HepG2 (cell line): ENCODE measurements around the gene EVI5. TPM values are rescaled to one million over a fixed set of nuclear protein-coding genes. Genes with fewer than 3 reads are reported as not detected.

ENCODE experiments used
- ATAC-seq: fragments of 200-7000 bp; cut with Tn5 transposase; 3 replicates; pipeline ENCODE4 v1.9.1; 2020; ENCODE audit warnings: mild to moderate bottlenecking, moderate library complexity
- BruUV-seq: library from RNA; stranded (reverse); fragments of 400-500 nt; replicated peaks from 2 replicates; lab custom pipeline; 2021; lab: Mats Ljungman, UMichigan
- CTCF ChIA-PET: fragments of 300-600 bp; formaldehyde crosslinking; extraction: SDS; loops from one replicate; lab custom pipeline; 2021; ENCODE audit warnings: low total read pairs, inconsistent platforms, low intra/inter-chr PET ratio; lab: Yijun Ruan, JAX
- POLR2A ChIA-PET: fragments of 350-600 bp; sonication (Branson Sonifier 250); formaldehyde crosslinking; loops from one replicate; lab custom pipeline; 2020; ENCODE audit warnings: antibody characterized with exemption, inconsistent platforms; lab: Yijun Ruan, JAX
- DNase-seq: peaks from one replicate; pipeline ENCODE4 v3.0.0-alpha.2; 2015; ENCODE audit warnings: low spot score
- FAIRE-seq: peaks from 3 replicates; lab custom pipeline; 2011; peaks lifted over from hg19 to GRCh38; lab: Jason Lieb, UNC
- H2AFZ ChIP-seq: one replicate; pipeline ENCODE4 v1.6.1; 2011; ENCODE audit warnings: low read length, inconsistent platforms
- H3K27ac ChIP-seq: fragments of 300-600 bp; 3 replicates; pipeline ENCODE4 v1.8.0; 2011; ENCODE audit warnings: mixed run types, mild to moderate bottlenecking, mixed read lengths, low read length, inconsistent platforms; ENCODE audit not compliant: insufficient read depth; ENCODE audit errors: extremely low read length
- H3K27me3 ChIP-seq, 2 experiments: fragments of 200-600 bp in 1 of 2; 2 replicates in 1 of 2; 3 replicates in 1 of 2; pipeline versions ENCODE4 v1.6.0 to v1.8.0; 2011; ENCODE audit warnings: low read length in 2 of 2, mild to moderate bottlenecking in 2 of 2, moderate library complexity in 2 of 2, inconsistent platforms in 1 of 2; ENCODE audit not compliant: insufficient read depth in 2 of 2, control insufficient read depth in 1 of 2
- H3K36me3 ChIP-seq, 2 experiments: fragments of 200-600 bp in 1 of 2; replicated peaks in 1 of 2; 2 replicates in 1 of 2; 3 replicates in 1 of 2; pipeline versions ENCODE4 v1.5.1 to v1.8.0; 2011; ENCODE audit warnings: low read length in 2 of 2, inconsistent platforms in 1 of 2; ENCODE audit not compliant: insufficient read depth in 2 of 2, control insufficient read depth in 1 of 2
- H3K4me1 ChIP-seq: 2 replicates; pipeline ENCODE4 v1.5.1; 2012; ENCODE audit warnings: low read length, inconsistent platforms; ENCODE audit not compliant: insufficient read depth
- H3K4me2 ChIP-seq: 2 replicates; pipeline ENCODE4 v1.6.0; 2011; ENCODE audit warnings: low read depth, low read length, inconsistent platforms
- H3K4me3 ChIP-seq, 3 experiments: fragments of 200-600 bp in 1 of 3; sonication (generic), shearing (Covaris generic) in 1 of 3; replicated peaks in 1 of 3; 2 replicates each; pipeline ENCODE4 v1.5.1; 2011 to 2016; ENCODE audit warnings: low read length in 3 of 3, inconsistent platforms in 2 of 3, low read depth in 2 of 3, mild to moderate bottlenecking in 2 of 3, control low read depth in 1 of 3, mixed read lengths in 1 of 3; ENCODE audit not compliant: insufficient read depth in 1 of 3
- H3K79me2 ChIP-seq: one replicate; pipeline ENCODE4 v1.6.1; 2011; ENCODE audit warnings: low read length, inconsistent platforms; ENCODE audit not compliant: insufficient read depth
- H3K9ac ChIP-seq: 2 replicates; pipeline ENCODE4 v1.6.0; 2011; ENCODE audit warnings: mild to moderate bottlenecking, low read depth, low read length, inconsistent platforms; ENCODE audit not compliant: insufficient read depth
- H3K9me3 ChIP-seq: 2 replicates; pipeline ENCODE4 v1.5.1; 2012; ENCODE audit warnings: mild to moderate bottlenecking, low read length
- H4K20me1 ChIP-seq: 2 replicates; pipeline ENCODE4 v1.6.0; 2011; ENCODE audit warnings: inconsistent platforms, mild to moderate bottlenecking, low read length, moderate library complexity; ENCODE audit not compliant: insufficient read depth
- DNMT1 ChIP-seq: sonication (generic); formaldehyde crosslinking; IDR thresholded peaks from 2 replicates; pipeline ENCODE4 v1.5.1; 2020; ENCODE audit warnings: mild to moderate bottlenecking, missing genetic modification reagents
- RBM39 ChIP-seq: fragments of 200-400 bp; formaldehyde crosslinking; IDR thresholded peaks from one replicate; pipeline ENCODE4 v1.6.1; 2018; ENCODE audit warnings: antibody characterized with exemption, mild to moderate bottlenecking, low read depth, low read length; ENCODE audit not compliant: poor library complexity, severe bottlenecking
- ZNF33A ChIP-seq: sonication (generic); formaldehyde crosslinking; IDR thresholded peaks from 2 replicates; pipeline ENCODE4 v1.5.1; 2020; ENCODE audit warnings: missing genetic modification reagents, mild to moderate bottlenecking, moderate library complexity, borderline replicate concordance
- ZNF564 ChIP-seq: sonication (generic); formaldehyde crosslinking; IDR thresholded peaks from 2 replicates; pipeline ENCODE4 v1.8.1; 2023; ENCODE audit warnings: mild to moderate bottlenecking, missing genetic modification reagents
- WGBS: methylation state at CpG from one replicate; pipeline ENCODE4 v1.1.6; 2017; ENCODE audit warnings: low lambda C conversion rate; 5-methylcytosine and 5-hydroxymethylcytosine counted together
- in situ Hi-C: cut with HindIII; loops from 2 replicates; pipeline ENCODE4 v1.10.0; 2017; ENCODE audit warnings: low pct_unique_long_range_greater_than_20kb; ENCODE audit not compliant: extremely low pct_ligation_motif_present
- intact Hi-C: fragments of 100-400 bp; cut with micrococcal nuclease; formaldehyde crosslinking; loops from one replicate; pipeline ENCODE4 v1.10.0; 2022; ENCODE audit not compliant: unreplicated experiment
- polyA plus RNA-seq, 8 experiments: library from polyadenylated mRNA; depleted of rRNA in 3 of 8; stranded (reverse) in 7 of 8; unstranded in 1 of 8; fragments of >200 nt; fragmentation: Illumina TruSeq in 4 of 8; extraction: Trizol in 4 of 8; gene quantifications; 2 replicates each; pipeline versions ENCODE4 v1.2.1 to v1.2.3, GENCODE V29; 2011 to 2016; ENCODE audit warnings: low read depth in 4 of 8, missing spikeins in 1 of 8, mixed read lengths in 1 of 8; ENCODE audit not compliant: insufficient read depth in 1 of 8
- total RNA-seq, 5 experiments: library from RNA; depleted of rRNA; stranded (reverse); fragments of >200 nt; fragmentation: Illumina TruSeq; extraction: Trizol; gene quantifications; 2 replicates each; pipeline ENCODE4 v1.2.3, GENCODE V29; 2016; ENCODE audit warnings: low read depth in 1 of 5
- TF ChIP-seq, protein P1 (sequence below): sonication (generic); formaldehyde crosslinking; IDR thresholded peaks from one replicate; pipeline ENCODE4 v1.5.1; 2020; ENCODE audit warnings: mild to moderate bottlenecking, missing genetic modification reagents; ENCODE audit errors: not compliant biosample characterization

The EVI5 gene
- total and polyA plus RNA-seq, 2 of the 13 experiments (the other 11 are each of a cell fraction or from before 2014, with no cell fraction given) = 4.0 to 12.6 TPM

DNA sequence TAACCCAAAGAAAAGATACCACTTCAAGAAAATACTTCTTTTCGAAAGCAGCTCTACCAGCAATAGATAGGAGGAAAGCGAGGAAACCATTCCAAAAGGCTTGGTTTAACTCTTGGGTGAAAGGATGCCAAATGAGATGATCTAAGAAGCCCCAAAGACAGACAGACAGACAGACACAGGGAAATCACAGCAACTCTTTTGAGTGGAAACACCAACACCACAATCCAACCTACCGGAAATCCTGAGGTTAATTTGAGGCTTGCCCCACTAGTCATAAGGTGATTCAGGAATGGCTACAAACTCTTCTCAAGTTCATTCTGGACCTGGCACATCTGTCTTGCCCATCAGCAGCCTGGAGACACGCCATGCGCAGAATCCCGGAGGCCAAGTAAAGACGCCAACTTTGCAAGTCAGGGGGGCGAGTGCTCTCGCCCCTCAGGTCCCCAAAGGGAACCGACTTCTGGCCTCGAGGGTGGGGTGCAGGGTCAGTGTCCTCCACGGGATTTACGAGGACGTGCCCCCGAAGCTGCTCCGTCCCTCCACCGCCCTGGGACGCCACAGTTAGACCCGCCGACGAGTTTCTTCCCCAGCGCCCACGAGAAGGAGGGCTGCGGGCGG lies 778 bp downstream of the EVI5 start:
- no peak for ATAC-seq

More for the DNA sequence above, 778 bp downstream of the EVI5 start:
- in situ Hi-C loops = no loop called here
- H3K36me3 ChIP-seq = no peaks in the 10 kb centered on the region; a peak in 1 of 5 replicates
- peaks cover 0 to 1% of the 10 kb centered on the region in 2 experiments; a peak in 2 of 5 replicates for H3K27me3 ChIP-seq
- TSS peak; percentile 65 for BruUV-seq
- intact Hi-C loops = loop anchor here (2.0 kb wide), 2 partner anchors 35 kb away; no protein-coding TSS in a partner anchor
- 0 out of 2 replicates have a peak, but pooled peaks cover 6% of the 10 kb centered on the region for H4K20me1 ChIP-seq
- H2AFZ ChIP-seq = no peak overlapping the region
- ChIA-PET CTCF (no interaction called here), POLR2A (interaction anchor here (0.6 to 2.8 kb wide), 5 partner anchors 24 to 295 kb away, joined by 3 to 23 read pairs (median 3); partner anchors contain the start of genes MTF2 and RPL5)
- WGBS = 3% methylated on average over 3 of the region's 25 CpGs
- DNase-seq = peak; percentile 9
- peak overlapping the region; percentile 94 for H3K4me2 ChIP-seq
- H3K4me1 ChIP-seq = peaks cover 33% of the 10 kb centered on the region
- H3K27ac ChIP-seq = peak overlapping the region; percentile 91
- H3K9me3 ChIP-seq = no peaks in the 10 kb centered on the region
- FAIRE-seq = no peak
- H3K9ac ChIP-seq = peak overlapping the region; percentile 88
- peaks cover 42% of the 10 kb centered on the region for H3K79me2 ChIP-seq
- TF ChIP-seq RBM39 (peak; percentile 17), ZNF33A (CRISPR knock-in tag) (no peak), DNMT1 (0 out of 2 replicates have a peak, but pooled peaks have one; percentile 23), ZNF564 (peak; percentile 3; the same call in 1 of the 2 replicates)
- TF ChIP-seq, protein P1, sequence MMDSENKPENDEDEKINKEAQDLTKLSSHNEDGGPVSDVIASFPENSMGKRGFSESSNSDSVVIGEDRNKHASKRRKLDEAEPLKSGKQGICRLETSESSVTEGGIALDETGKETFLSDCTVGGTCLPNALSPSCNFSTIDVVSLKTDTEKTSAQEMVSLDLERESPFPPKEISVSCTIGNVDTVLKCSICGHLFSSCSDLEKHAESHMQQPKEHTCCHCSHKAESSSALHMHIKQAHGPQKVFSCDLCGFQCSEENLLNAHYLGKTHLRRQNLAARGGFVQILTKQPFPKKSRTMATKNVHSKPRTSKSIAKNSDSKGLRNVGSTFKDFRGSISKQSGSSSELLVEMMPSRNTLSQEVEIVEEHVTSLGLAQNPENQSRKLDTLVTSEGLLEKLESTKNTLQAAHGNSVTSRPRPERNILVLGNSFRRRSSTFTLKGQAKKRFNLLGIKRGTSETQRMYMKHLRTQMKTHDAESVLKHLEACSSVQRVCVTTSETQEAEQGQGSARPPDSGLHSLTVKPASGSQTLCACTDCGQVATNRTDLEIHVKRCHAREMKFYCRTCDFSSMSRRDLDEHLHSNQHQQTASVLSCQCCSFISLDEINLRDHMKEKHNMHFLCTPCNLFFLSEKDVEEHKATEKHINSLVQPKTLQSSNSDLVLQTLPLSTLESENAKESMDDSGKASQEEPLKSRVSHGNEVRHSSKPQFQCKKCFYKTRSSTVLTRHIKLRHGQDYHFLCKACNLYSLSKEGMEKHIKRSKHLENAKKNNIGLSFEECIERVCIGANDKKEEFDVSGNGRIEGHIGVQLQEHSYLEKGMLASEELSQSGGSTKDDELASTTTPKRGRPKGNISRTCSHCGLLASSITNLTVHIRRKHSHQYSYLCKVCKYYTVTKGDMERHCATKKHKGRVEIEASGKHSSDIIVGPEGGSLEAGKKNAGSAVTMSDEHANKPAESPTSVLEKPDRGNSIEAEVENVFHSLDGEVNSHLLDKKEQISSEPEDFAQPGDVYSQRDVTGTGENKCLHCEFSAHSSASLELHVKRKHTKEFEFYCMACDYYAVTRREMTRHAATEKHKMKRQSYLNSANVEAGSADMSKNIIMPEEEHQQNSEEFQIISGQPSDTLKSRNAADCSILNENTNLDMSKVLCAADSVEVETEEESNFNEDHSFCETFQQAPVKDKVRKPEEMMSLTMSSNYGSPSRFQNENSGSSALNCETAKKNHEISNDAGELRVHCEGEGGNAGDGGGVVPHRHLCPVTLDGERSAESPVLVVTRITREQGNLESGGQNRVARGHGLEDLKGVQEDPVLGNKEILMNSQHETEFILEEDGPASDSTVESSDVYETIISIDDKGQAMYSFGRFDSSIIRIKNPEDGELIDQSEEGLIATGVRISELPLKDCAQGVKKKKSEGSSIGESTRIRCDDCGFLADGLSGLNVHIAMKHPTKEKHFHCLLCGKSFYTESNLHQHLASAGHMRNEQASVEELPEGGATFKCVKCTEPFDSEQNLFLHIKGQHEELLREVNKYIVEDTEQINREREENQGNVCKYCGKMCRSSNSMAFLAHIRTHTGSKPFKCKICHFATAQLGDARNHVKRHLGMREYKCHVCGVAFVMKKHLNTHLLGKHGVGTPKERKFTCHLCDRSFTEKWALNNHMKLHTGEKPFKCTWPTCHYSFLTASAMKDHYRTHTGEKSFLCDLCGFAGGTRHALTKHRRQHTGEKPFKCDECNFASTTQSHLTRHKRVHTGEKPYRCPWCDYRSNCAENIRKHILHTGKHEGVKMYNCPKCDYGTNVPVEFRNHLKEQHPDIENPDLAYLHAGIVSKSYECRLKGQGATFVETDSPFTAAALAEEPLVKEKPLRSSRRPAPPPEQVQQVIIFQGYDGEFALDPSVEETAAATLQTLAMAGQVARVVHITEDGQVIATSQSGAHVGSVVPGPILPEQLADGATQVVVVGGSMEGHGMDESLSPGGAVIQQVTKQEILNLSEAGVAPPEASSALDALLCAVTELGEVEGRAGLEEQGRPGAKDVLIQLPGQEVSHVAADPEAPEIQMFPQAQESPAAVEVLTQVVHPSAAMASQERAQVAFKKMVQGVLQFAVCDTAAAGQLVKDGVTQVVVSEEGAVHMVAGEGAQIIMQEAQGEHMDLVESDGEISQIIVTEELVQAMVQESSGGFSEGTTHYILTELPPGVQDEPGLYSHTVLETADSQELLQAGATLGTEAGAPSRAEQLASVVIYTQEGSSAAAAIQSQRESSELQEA = peak; percentile 2
- peak overlapping the region; percentile 88 to 94 (median 90) for H3K4me3 ChIP-seq
